Endothelial cell of umbilical vein (primary cell): ENCODE results near the gene WDR76. TPM values are rescaled to one million over a fixed set of nuclear protein-coding genes. Genes with fewer than 3 reads are reported as not detected.

ENCODE experiments used
- BruUV-seq: library from RNA; stranded (reverse); fragments of 400-500 nt; replicated peaks from 2 replicates; lab custom pipeline; 2021; lab: Mats Ljungman, UMichigan
- CTCF ChIA-PET: fragments of 300-600, 350-600 bp; sonication (Branson Sonifier 250); formaldehyde crosslinking; loops from one replicate; lab custom pipeline; 2021; ENCODE audit warnings: antibody characterized with exemption, inconsistent platforms; lab: Charles Lee
- POLR2A ChIA-PET: fragments of 300-600, 350-600 bp; sonication (Branson Sonifier 250); formaldehyde crosslinking; loops from one replicate; lab custom pipeline; 2021; ENCODE audit warnings: antibody characterized with exemption, inconsistent platforms; lab: Charles Lee
- DNase-seq: peaks from one replicate; pipeline ENCODE4 v3.0.0-alpha.2; 2011; ENCODE audit warnings: low read depth, low spot score
- FAIRE-seq: peaks from 2 replicates; lab custom pipeline; 2011; peaks lifted over from hg19 to GRCh38; lab: Jason Lieb, UNC
- H2AFZ ChIP-seq: 2 replicates; pipeline ENCODE4 v1.6.0; 2012; ENCODE audit warnings: low read depth, low read length, control low read depth, inconsistent platforms
- H3K27ac ChIP-seq: 2 replicates; pipeline ENCODE4 v1.5.1; 2011; ENCODE audit warnings: low read depth, mild to moderate bottlenecking, control low read depth, low read length, moderate library complexity; ENCODE audit not compliant: insufficient read depth
- H3K27me3 ChIP-seq, 2 experiments: 2 replicates each; pipeline versions ENCODE4 v1.6.0 to v1.6.1; 2011; ENCODE audit warnings: low read length in 2 of 2, mixed read lengths in 1 of 2; ENCODE audit not compliant: control insufficient read depth in 2 of 2, insufficient read depth in 2 of 2
- H3K36me3 ChIP-seq, 2 experiments: 2 replicates in 1 of 2; 3 replicates in 1 of 2; pipeline ENCODE4 v1.5.1; 2011; ENCODE audit warnings: low read length in 2 of 2, mild to moderate bottlenecking in 1 of 2, moderate library complexity in 1 of 2; ENCODE audit not compliant: control insufficient read depth in 2 of 2, insufficient read depth in 2 of 2; ENCODE audit errors: extremely low read depth in 1 of 2
- H3K4me1 ChIP-seq: 3 replicates; pipeline ENCODE4 v1.5.1; 2011; ENCODE audit warnings: mild to moderate bottlenecking, low read length; ENCODE audit not compliant: control insufficient read depth, insufficient read depth; ENCODE audit errors: extremely low read depth
- H3K4me2 ChIP-seq: 2 replicates; pipeline ENCODE4 v1.6.1; 2011; ENCODE audit warnings: low read length, control low read depth, mixed read lengths; ENCODE audit not compliant: insufficient read depth
- H3K4me3 ChIP-seq, 3 experiments: fragments of 200-600 bp in 1 of 3; sonication (generic), shearing (Covaris generic) in 1 of 3; replicated peaks in 1 of 3; 2 replicates each; pipeline ENCODE4 v1.5.1; 2011 to 2016; ENCODE audit warnings: control low read depth in 3 of 3, low read length in 3 of 3, mild to moderate bottlenecking in 2 of 3, inconsistent platforms in 1 of 3, low read depth in 1 of 3, moderate library complexity in 1 of 3; ENCODE audit not compliant: insufficient read depth in 1 of 3
- H3K79me2 ChIP-seq: 2 replicates; pipeline ENCODE4 v1.6.0; 2012; ENCODE audit warnings: low read length, inconsistent platforms; ENCODE audit not compliant: control insufficient read depth, insufficient read depth
- H3K9ac ChIP-seq: replicated peaks from 2 replicates; pipeline ENCODE3; 2011; ENCODE audit warnings: low read length, control low read depth; ENCODE audit not compliant: insufficient read depth; ENCODE audit errors: extremely low read depth
- H3K9me1 ChIP-seq: replicated peaks from 3 replicates; pipeline ENCODE4 v1.6.0; 2011; ENCODE audit warnings: mild to moderate bottlenecking, low read length; ENCODE audit not compliant: control insufficient read depth, insufficient read depth; ENCODE audit errors: extremely low read depth
- H3K9me3 ChIP-seq: replicated peaks from 2 replicates; pipeline ENCODE4 v1.5.1; 2012; ENCODE audit warnings: low read length, inconsistent platforms; ENCODE audit not compliant: control insufficient read depth, insufficient read depth
- H4K20me1 ChIP-seq: replicated peaks from 2 replicates; pipeline ENCODE3; 2011; ENCODE audit warnings: mild to moderate bottlenecking, low read length; ENCODE audit not compliant: control insufficient read depth, insufficient read depth; ENCODE audit errors: extremely low read depth
- CTCF ChIP-seq, 2 donors: IDR thresholded peaks; 1 replicate in 1 of 2; 2 replicates in 1 of 2; pipeline ENCODE4 v1.5.1; 2011; ENCODE audit warnings: low read length in 2 of 2, mild to moderate bottlenecking in 2 of 2, moderate library complexity in 2 of 2, control low read depth in 1 of 2, inconsistent platforms in 1 of 2, low read depth in 1 of 2; ENCODE audit not compliant: insufficient read depth in 1 of 2; ENCODE audit errors: extremely low read depth in 1 of 2
- EZH2 ChIP-seq: IDR thresholded peaks from 2 replicates; pipeline ENCODE4 v1.6.1; 2012; ENCODE audit warnings: borderline replicate concordance, low read depth, mild to moderate bottlenecking, moderate library complexity, low read length, inconsistent platforms; ENCODE audit not compliant: severe bottlenecking
- FOS ChIP-seq: IDR thresholded peaks from 2 replicates; pipeline ENCODE4 v1.6.1; 2011; ENCODE audit warnings: mild to moderate bottlenecking, low read length, moderate library complexity, borderline replicate concordance; ENCODE audit not compliant: insufficient read depth
- GATA2 ChIP-seq: IDR thresholded peaks from 2 replicates; pipeline ENCODE4 v1.7.0; 2011; ENCODE audit warnings: low read depth, mild to moderate bottlenecking, moderate library complexity, mixed read lengths, low read length; ENCODE audit not compliant: insufficient read length, insufficient read depth
- JUN ChIP-seq: IDR thresholded peaks from 2 replicates; pipeline ENCODE4 v1.6.1; 2011; ENCODE audit warnings: borderline replicate concordance, low read depth; ENCODE audit not compliant: insufficient read length, insufficient read depth
- MAX ChIP-seq: IDR thresholded peaks from 2 replicates; pipeline ENCODE4 v1.6.1; 2011; ENCODE audit not compliant: insufficient read depth, insufficient read length
- MYC ChIP-seq: IDR thresholded peaks from one replicate; pipeline ENCODE4 v1.6.1; 2011; ENCODE audit warnings: mild to moderate bottlenecking, low read depth, low read length
- POLR2A ChIP-seq: IDR thresholded peaks from 2 replicates; pipeline ENCODE4 v1.6.1; 2012; ENCODE audit warnings: low read depth, mild to moderate bottlenecking, control low read depth, low read length
- POLR2AphosphoS5 ChIP-seq: IDR thresholded peaks from 2 replicates; pipeline ENCODE4 v1.6.1; 2012; ENCODE audit warnings: low read depth, mild to moderate bottlenecking, control low read depth, low read length, moderate library complexity; ENCODE audit not compliant: insufficient read depth
- dilution Hi-C: fragments of 300-500 bp; cut with MboI; formaldehyde crosslinking; loops from one replicate; pipeline ENCODE4 v1.15.0; 2019; ENCODE audit warnings: low sequenced_read_pairs; ENCODE audit not compliant: extremely low pct_ligation_motif_present
- intact Hi-C: fragments of 100-400 bp; cut with micrococcal nuclease; formaldehyde crosslinking; loops from one replicate; pipeline ENCODE4 v1.10.0; 2022
- polyA plus RNA-seq, 4 experiments: library from polyadenylated mRNA; depleted of rRNA in 3 of 4; stranded (reverse) in 3 of 4; unstranded in 1 of 4; fragments of >200 nt; gene quantifications; 2 replicates each; pipeline versions ENCODE4 v1.2.1 to v1.2.3, GENCODE V29; 2011 to 2012; ENCODE audit warnings: missing spikeins in 1 of 4
- total RNA-seq: library from RNA; stranded (reverse); gene quantifications from 2 replicates; pipeline ENCODE4 v1.2.3, GENCODE V29; 2021

WDR76 gene
- total and polyA plus RNA-seq, 2 donors (not counting 3 experiments of a cell fraction or from before 2014, with no cell fraction given) = 3.1 to 25.2 TPM

GRCh38 chr15:43845421-43845820 is 18.6 kb downstream of the WDR76 start:
- no peak for FAIRE-seq
- Histone ChIP-seq H3K4me2 (no peak overlapping the region), H3K36me3 (peaks cover 0 to 11% of the 10 kb centered on the region in 2 experiments), H4K20me1 (no peaks in the 10 kb centered on the region), H3K27me3 (no peaks in the 10 kb centered on the region), H3K9ac (no peak overlapping the region), H3K27ac (no peak overlapping the region), H3K9me1 (no peaks in the 10 kb centered on the region), H3K4me3 (no peak overlapping the region), H3K79me2 (no peaks in the 10 kb centered on the region), H3K4me1 (no peaks in the 10 kb centered on the region), H3K9me3 (no peaks in the 10 kb centered on the region), H2AFZ (no peak overlapping the region)
- dilution Hi-C loops (no loop called here), intact Hi-C loops (no loop called here)
- DNase-seq = no peak
- no TSS peak for BruUV-seq
- ChIA-PET POLR2A (no interaction called here), CTCF (no interaction called here)
- TF ChIP-seq GATA2 (no peak), MYC (no peak), CTCF (IDR thresholded peaks at IDR 0.05; ENCODE audit: extremely low read depth in 1 of 2, insufficient read depth in 1 of 2, low read depth in 1 of 2, low read length in 2 of 2) (no peak), FOS (no peak), MAX (no peak), POLR2AphosphoS5 (no peak), JUN (no peak), POLR2A (no peak), EZH2 (no peak)
